Choroid plexus epithelial cell (primary cell): ENCODE data around the gene PRSS53.

Source experiments
- DNase-seq: peaks from one replicate; pipeline ENCODE4 v3.0.0-alpha.2; 2010; ENCODE audit warnings: low read depth
- H3K4me3 ChIP-seq: 2 replicates; pipeline ENCODE4 v1.5.1; 2011; ENCODE audit warnings: low read depth, mild to moderate bottlenecking, control low read depth, low read length, moderate library complexity
- TF ChIP-seq, protein P1 (sequence below): conservative IDR thresholded peaks from 2 replicates; pipeline ENCODE4 v1.5.1; 2011; ENCODE audit warnings: low read depth, mild to moderate bottlenecking, control low read depth, inconsistent platforms, low read length, moderate library complexity

The PRSS53 gene

GRCh38 chr16:31133046-31133501, 44.3 kb upstream of the PRSS53 start:
- H3K4me3 ChIP-seq, result no peak overlapping the region
- TF ChIP-seq, protein P1, sequence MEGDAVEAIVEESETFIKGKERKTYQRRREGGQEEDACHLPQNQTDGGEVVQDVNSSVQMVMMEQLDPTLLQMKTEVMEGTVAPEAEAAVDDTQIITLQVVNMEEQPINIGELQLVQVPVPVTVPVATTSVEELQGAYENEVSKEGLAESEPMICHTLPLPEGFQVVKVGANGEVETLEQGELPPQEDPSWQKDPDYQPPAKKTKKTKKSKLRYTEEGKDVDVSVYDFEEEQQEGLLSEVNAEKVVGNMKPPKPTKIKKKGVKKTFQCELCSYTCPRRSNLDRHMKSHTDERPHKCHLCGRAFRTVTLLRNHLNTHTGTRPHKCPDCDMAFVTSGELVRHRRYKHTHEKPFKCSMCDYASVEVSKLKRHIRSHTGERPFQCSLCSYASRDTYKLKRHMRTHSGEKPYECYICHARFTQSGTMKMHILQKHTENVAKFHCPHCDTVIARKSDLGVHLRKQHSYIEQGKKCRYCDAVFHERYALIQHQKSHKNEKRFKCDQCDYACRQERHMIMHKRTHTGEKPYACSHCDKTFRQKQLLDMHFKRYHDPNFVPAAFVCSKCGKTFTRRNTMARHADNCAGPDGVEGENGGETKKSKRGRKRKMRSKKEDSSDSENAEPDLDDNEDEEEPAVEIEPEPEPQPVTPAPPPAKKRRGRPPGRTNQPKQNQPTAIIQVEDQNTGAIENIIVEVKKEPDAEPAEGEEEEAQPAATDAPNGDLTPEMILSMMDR, result no peak
- no peak for DNase-seq

DNA sequence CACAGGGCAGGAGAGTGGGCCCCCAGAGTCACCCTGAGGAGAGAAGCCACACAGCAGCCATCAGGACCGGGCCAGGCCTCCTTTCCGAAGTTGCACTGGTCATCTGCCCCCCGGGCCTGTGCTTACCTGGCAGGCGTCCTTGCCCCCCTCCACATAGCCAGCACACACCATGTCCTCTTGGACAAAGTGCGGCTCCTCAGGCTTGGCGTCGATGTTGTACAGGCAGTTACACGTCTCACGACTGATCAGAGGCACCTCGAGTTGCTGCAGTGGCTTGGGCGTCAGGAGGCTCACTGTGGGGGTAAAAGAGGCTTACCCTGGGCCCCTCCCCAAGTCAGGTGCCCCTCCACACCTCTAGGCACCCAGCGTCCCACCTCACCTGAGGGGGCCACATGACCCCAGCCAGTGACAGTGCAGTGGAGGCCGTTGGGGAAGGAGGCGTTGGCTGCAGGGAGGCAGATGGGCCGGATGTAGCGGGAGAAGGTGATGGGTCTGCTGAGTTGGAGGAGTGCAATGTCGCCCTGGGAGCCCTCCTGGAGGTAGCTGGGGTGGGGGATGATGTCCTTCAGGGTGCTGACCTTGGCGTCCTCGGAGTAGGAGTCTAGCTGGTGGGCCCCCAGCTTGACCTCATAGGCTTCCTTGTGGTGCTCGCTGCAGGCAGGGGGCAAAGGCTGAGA, 43.7 kb upstream of the PRSS53 start:
- no peak for DNase-seq
- H3K4me3 ChIP-seq, result no peak overlapping the region
- TF ChIP-seq, protein P1, result no peak

- DNase-seq, result no peak
- no peak overlapping the region for H3K4me3 ChIP-seq
- TF ChIP-seq, protein P1, result no peak
Observed at GRCh38 chr16:31131841-31132271, 43.1 kb upstream of the PRSS53 start.

- no peak overlapping the region for H3K4me3 ChIP-seq
- DNase-seq, result no peak
- TF ChIP-seq, protein P1, result no peak
Observed at GRCh38 chr16:31131416-31131815, 42.7 kb upstream of the PRSS53 start.

DNA sequence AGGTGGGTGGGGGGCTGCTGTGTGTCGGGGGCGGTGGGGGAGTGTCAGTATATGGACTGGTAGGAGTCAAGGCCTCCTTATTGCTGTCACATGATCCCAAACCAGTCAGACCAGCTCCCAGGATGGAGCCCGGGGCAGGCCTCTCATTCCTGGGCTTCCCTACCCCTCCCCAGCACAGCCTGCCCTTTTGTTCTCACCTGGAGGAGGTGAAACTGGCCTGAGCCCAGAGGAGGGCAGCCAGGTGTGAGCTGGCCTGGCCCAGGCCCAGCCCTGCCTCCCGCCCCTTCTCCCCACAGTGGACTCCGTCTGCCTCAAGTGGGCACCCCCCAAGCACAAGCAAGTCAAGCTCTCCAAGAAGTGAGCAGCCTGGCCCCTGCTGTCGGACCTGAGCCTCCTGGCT, 42.2 kb upstream of the PRSS53 start:
- no peak overlapping the region for H3K4me3 ChIP-seq
- DNase-seq, result no peak
- TF ChIP-seq, protein P1, result no peak

DNA sequence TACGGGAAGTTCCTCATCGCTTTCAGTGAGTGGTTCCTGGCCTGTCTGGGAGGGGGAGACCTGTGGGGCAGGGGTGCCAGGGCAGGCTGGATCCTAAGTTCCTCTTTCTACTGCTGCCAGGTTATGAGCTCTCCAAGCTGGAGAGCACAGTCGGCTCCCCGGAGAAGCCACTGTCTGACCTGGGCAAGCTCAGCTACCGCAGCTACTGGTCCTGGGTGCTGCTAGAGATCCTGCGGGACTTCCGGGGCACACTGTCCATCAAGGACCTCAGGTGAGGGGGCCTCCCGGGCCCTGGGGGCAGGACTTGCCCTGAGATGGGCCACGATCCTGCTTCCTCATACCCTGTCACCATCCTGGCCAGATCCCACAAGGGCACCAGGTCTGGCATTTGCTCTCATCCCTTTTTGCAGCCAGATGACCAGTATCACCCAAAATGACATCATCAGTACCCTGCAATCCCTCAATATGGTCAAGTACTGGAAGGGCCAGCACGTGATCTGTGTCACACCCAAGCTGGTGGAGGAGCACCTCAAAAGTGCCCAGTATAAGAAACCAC, 41.7 kb upstream of the PRSS53 start:
- H3K4me3 ChIP-seq, result no peak overlapping the region
- TF ChIP-seq, protein P1, result no peak
- no peak for DNase-seq
